ENCODE results near the gene HOXA7.

Gene HOXA7

GRCh38 chr7:27128776-27129728, 27.4 kb downstream of the HOXA7 start:
- H3K4me3 ChIP-seq (ENCODE audit: low read depth, low read length), result peak overlapping the region; percentile 63
- no peak for TF ChIP-seq CTCF (IDR thresholded peaks at IDR 0.05; ENCODE audit: low read depth, low read length)

- H3K4me3 ChIP-seq (ENCODE audit: low read depth, low read length), result no peak overlapping the region
- no peak for TF ChIP-seq CTCF (IDR thresholded peaks at IDR 0.05; ENCODE audit: low read depth, low read length)
These were observed 28.4 kb downstream of the HOXA7 start for GRCh38 chr7:27128034-27128433.

GRCh38 chr7:27126596-27127327, 29.7 kb downstream of the HOXA7 start:
- no peak overlapping the region for H3K4me3 ChIP-seq (ENCODE audit: low read depth, low read length)
- no peak for TF ChIP-seq CTCF (IDR thresholded peaks at IDR 0.05; ENCODE audit: low read depth, low read length)

GRCh38 chr7:27125986-27126394, 30.5 kb downstream of the HOXA7 start:
- no peak overlapping the region for H3K4me3 ChIP-seq (ENCODE audit: low read depth, low read length)
- TF ChIP-seq CTCF (IDR thresholded peaks at IDR 0.05; ENCODE audit: low read depth, low read length), result no peak

GRCh38 chr7:27124902-27125689, 31.4 kb downstream of the HOXA7 start:
- TF ChIP-seq CTCF (IDR thresholded peaks at IDR 0.05; ENCODE audit: low read depth, low read length), result no peak
- no peak overlapping the region for H3K4me3 ChIP-seq (ENCODE audit: low read depth, low read length)

- peak overlapping the region; percentile 46 for H3K4me3 ChIP-seq (ENCODE audit: low read depth, low read length)
- TF ChIP-seq CTCF (IDR thresholded peaks at IDR 0.05; ENCODE audit: low read depth, low read length), result no peak
These were observed 32.2 kb downstream of the HOXA7 start for GRCh38 chr7:27124096-27124901.

All from WI38 (cell line).